ENCODE measurements around the gene EIF2B2. TPM values are rescaled to one million over a fixed set of nuclear protein-coding genes. Genes with fewer than 3 reads are reported as not detected.

Gene EIF2B2
- total RNA-seq, 4 donors from 2014 or later, result 37.0 to 45.6 (median 37.9) TPM

GRCh38 chr14:74976264-74977113 is 26.2 kb upstream of the EIF2B2 start:
- no peak for TF ChIP-seq POLR2A (IDR thresholded peaks at IDR 0.05)
- TF ChIP-seq CTCF (IDR thresholded peaks at IDR 0.05), result no peak
- peak in 1 of 2 donors; percentile 61 for DNase-seq (ENCODE audit: low spot score in 2 of 2)
- intact Hi-C loops (cut with DNase I; ENCODE audit: low total_unique reads), result no loop called here
- H3K4me3 ChIP-seq (ENCODE audit: low read depth, poor library complexity, severe bottlenecking), result no peak overlapping the region
- WGBS, 2 donors, result 71 to 77% methylated on average over 11 of the region's 11 CpGs

- intact Hi-C loops (cut with DNase I; ENCODE audit: low total_unique reads), result no loop called here
- WGBS, 2 donors, result 81 to 83% methylated on average over 12 of the region's 12 CpGs
- no peak for TF ChIP-seq CTCF (IDR thresholded peaks at IDR 0.05)
- no peak for TF ChIP-seq POLR2A (IDR thresholded peaks at IDR 0.05)
- DNase-seq (ENCODE audit: low spot score in 2 of 2), result peak in 1 of 2 donors; percentile 82
- H3K4me3 ChIP-seq (ENCODE audit: low read depth, poor library complexity, severe bottlenecking), result no peak overlapping the region
These were observed 25.4 kb upstream of the EIF2B2 start for GRCh38 chr14:74977164-74977900.

GRCh38 chr14:74977901-74978385 is 24.8 kb upstream of the EIF2B2 start:
- TF ChIP-seq CTCF (IDR thresholded peaks at IDR 0.05), result no peak
- no peak overlapping the region for H3K4me3 ChIP-seq (ENCODE audit: low read depth, poor library complexity, severe bottlenecking)
- no peak for DNase-seq (ENCODE audit: low spot score in 2 of 2)
- intact Hi-C loops (cut with DNase I; ENCODE audit: low total_unique reads), result no loop called here
- 56 to 62% methylated on average over 6 of the region's 6 CpGs for whole genome bisulfite sequencing, 2 donors

- intact Hi-C loops (cut with DNase I; ENCODE audit: low total_unique reads), result no loop called here
- no peak overlapping the region for H3K4me3 ChIP-seq (ENCODE audit: low read depth, poor library complexity, severe bottlenecking)
- WGBS, 2 donors, result 82 to 83% methylated on average over 8 to 11 of the region's 11 CpGs
- TF ChIP-seq CTCF (IDR thresholded peaks at IDR 0.05) (no peak), POLR2A (IDR thresholded peaks at IDR 0.05) (no peak)
- peak in 1 of 2 donors; percentile 79 for DNase-seq (ENCODE audit: low spot score in 2 of 2)
These were observed 24.2 kb upstream of the EIF2B2 start for GRCh38 chr14:74978416-74978947.

GRCh38 chr14:74979029-74979428 is 23.7 kb upstream of the EIF2B2 start:
- peak in 1 of 2 donors; percentile 40 for DNase-seq (ENCODE audit: low spot score in 2 of 2)
- intact Hi-C loops (cut with DNase I; ENCODE audit: low total_unique reads), result no loop called here
- H3K4me3 ChIP-seq (ENCODE audit: low read depth, poor library complexity, severe bottlenecking), result no peak overlapping the region
- 48 to 61% methylated on average over 4 of the region's 4 CpGs for WGBS, 2 donors
- TF ChIP-seq POLR2A (IDR thresholded peaks at IDR 0.05) (no peak), CTCF (IDR thresholded peaks at IDR 0.05) (no peak)

All from lower leg skin (tissue), 4 donors.